K562 (cell line): ENCODE measurements around the gene LDLRAD3.

ENCODE experiments used
- BRCA1 ChIP-seq, 2 experiments: fragments of 450-650 bp in 1 of 2; sonication (generic) in 1 of 2; formaldehyde crosslinking in 1 of 2; IDR thresholded peaks; 2 replicates each; pipeline versions ENCODE4 v1.5.0 to v1.6.1; 2017 to 2020; ENCODE audit warnings: mild to moderate bottlenecking in 1 of 2, missing genetic modification reagents in 1 of 2
- EZH2 ChIP-seq: IDR thresholded peaks from 2 replicates; pipeline ENCODE4 v1.6.1; 2012; ENCODE audit warnings: low read depth, mild to moderate bottlenecking, inconsistent platforms, low read length, borderline replicate concordance
- FOXK1 ChIP-seq: sonication (generic); formaldehyde crosslinking; IDR thresholded peaks from 2 replicates; pipeline ENCODE4 v1.8.0; 2022; ENCODE audit warnings: missing genetic modification reagents, mild to moderate bottlenecking, borderline replicate concordance
- NR2C2 ChIP-seq, 2 experiments: fragments of 200-800 bp in 1 of 2; sonication (Bioruptor generic) in 1 of 2; sonication (generic) in 1 of 2; formaldehyde crosslinking in 1 of 2; IDR thresholded peaks; 2 replicates each; pipeline versions ENCODE4 v1.6.1 to v1.8.0; 2016 to 2022; ENCODE audit warnings: mild to moderate bottlenecking in 1 of 2, missing compliant biosample characterization in 1 of 2, missing genetic modification characterization in 1 of 2, missing genetic modification reagents in 1 of 2
- PBX2 ChIP-seq, 2 experiments: IDR thresholded peaks in 1 of 2; conservative IDR thresholded peaks in 1 of 2; 2 replicates each; pipeline ENCODE4 v1.6.1; 2016; ENCODE audit warnings: low read depth in 2 of 2, mild to moderate bottlenecking in 1 of 2, missing compliant biosample characterization in 1 of 2, missing genetic modification characterization in 1 of 2, moderate library complexity in 1 of 2
- RBBP5 ChIP-seq: fragments of 200-600 bp; sonication (generic); IDR thresholded peaks from 2 replicates; pipeline ENCODE4 v1.6.1; 2012; ENCODE audit warnings: borderline replicate concordance, mild to moderate bottlenecking, low read length, control low read depth, inconsistent platforms; ENCODE audit not compliant: insufficient read depth, poor library complexity, severe bottlenecking
- SIX5 ChIP-seq, 2 experiments: IDR thresholded peaks; 2 replicates each; pipeline ENCODE4 v1.6.1; 2011; ENCODE audit warnings: low read length in 2 of 2, borderline replicate concordance in 1 of 2, low read depth in 1 of 2, mild to moderate bottlenecking in 1 of 2, moderate library complexity in 1 of 2; ENCODE audit not compliant: insufficient read depth in 1 of 2
- STAT5A ChIP-seq: IDR thresholded peaks from 2 replicates; pipeline ENCODE4 v1.6.1; 2012; ENCODE audit warnings: low read length, inconsistent platforms, borderline replicate concordance
- YY1 ChIP-seq, 3 experiments: IDR thresholded peaks; 2 replicates each; pipeline ENCODE4 v1.6.1; 2011; ENCODE audit warnings: low read length in 2 of 3, mild to moderate bottlenecking in 2 of 3, moderate library complexity in 2 of 3, borderline replicate concordance in 1 of 3, control low read depth in 1 of 3, low read depth in 1 of 3; ENCODE audit not compliant: insufficient read depth in 3 of 3, insufficient replicate concordance in 2 of 3, control insufficient read depth in 1 of 3, insufficient read length in 1 of 3; ENCODE audit errors: extremely low read depth in 1 of 3
- ZNF121 ChIP-seq: sonication (generic); formaldehyde crosslinking; conservative IDR thresholded peaks from 2 replicates; pipeline ENCODE4 v1.8.0; 2022; ENCODE audit warnings: missing genetic modification reagents
- ZZZ3 ChIP-seq: fragments of 450-650 bp; IDR thresholded peaks from 2 replicates; pipeline ENCODE4 v1.6.1; 2016; ENCODE audit warnings: antibody characterized with exemption, mild to moderate bottlenecking, moderate library complexity
- TF ChIP-seq, protein P1 (sequence below), 3 experiments: IDR thresholded peaks in 2 of 3; conservative IDR thresholded peaks in 1 of 3; 2 replicates each; pipeline ENCODE4 v1.5.1; 2011 to 2012; ENCODE audit warnings: low read length in 3 of 3, mild to moderate bottlenecking in 3 of 3, control low read depth in 2 of 3, improper control_type of control experiment in 1 of 3, inconsistent platforms in 1 of 3, low read depth in 1 of 3, mixed read lengths in 1 of 3, moderate library complexity in 1 of 3; ENCODE audit not compliant: insufficient read depth in 2 of 3

- TF ChIP-seq RBBP5 (no peak), STAT5A (no peak), PBX2 (CRISPR knock-in tag; IDR thresholded peaks at IDR 0.05; ENCODE audit: low read depth) (no peak), PBX2 (tag; conservative IDR thresholded peaks at IDR 0.05; ENCODE audit: low read depth) (no peak), YY1 (IDR thresholded peaks at IDR 0.05; ENCODE audit: borderline replicate concordance in 1 of 3, control insufficient read depth in 1 of 3, extremely low read depth in 1 of 3, insufficient read depth in 3 of 3, insufficient read length in 1 of 3, insufficient replicate concordance in 2 of 3, low read depth in 1 of 3, low read length in 2 of 3) (no peak), NR2C2 (CRISPR knock-in tag; IDR thresholded peaks at IDR 0.05) (no peak), NR2C2 (tag; IDR thresholded peaks at IDR 0.05) (no peak), BRCA1 (IDR thresholded peaks at IDR 0.05) (no peak), BRCA1 (CRISPR knock-in tag; IDR thresholded peaks at IDR 0.05) (no peak), SIX5 (IDR thresholded peaks at IDR 0.05; ENCODE audit: borderline replicate concordance in 1 of 2, insufficient read depth in 1 of 2, low read depth in 1 of 2, low read length in 2 of 2) (no peak), ZNF121 (CRISPR knock-in tag) (no peak), EZH2 (no peak), ZZZ3 (no peak), FOXK1 (no peak)
- TF ChIP-seq, protein P1, sequence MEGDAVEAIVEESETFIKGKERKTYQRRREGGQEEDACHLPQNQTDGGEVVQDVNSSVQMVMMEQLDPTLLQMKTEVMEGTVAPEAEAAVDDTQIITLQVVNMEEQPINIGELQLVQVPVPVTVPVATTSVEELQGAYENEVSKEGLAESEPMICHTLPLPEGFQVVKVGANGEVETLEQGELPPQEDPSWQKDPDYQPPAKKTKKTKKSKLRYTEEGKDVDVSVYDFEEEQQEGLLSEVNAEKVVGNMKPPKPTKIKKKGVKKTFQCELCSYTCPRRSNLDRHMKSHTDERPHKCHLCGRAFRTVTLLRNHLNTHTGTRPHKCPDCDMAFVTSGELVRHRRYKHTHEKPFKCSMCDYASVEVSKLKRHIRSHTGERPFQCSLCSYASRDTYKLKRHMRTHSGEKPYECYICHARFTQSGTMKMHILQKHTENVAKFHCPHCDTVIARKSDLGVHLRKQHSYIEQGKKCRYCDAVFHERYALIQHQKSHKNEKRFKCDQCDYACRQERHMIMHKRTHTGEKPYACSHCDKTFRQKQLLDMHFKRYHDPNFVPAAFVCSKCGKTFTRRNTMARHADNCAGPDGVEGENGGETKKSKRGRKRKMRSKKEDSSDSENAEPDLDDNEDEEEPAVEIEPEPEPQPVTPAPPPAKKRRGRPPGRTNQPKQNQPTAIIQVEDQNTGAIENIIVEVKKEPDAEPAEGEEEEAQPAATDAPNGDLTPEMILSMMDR (IDR thresholded peaks at IDR 0.05 in 2 of 3, conservative IDR thresholded peaks at IDR 0.05 in 1 of 3; ENCODE audit: insufficient read depth in 2 of 3, low read depth in 1 of 3, low read length in 3 of 3), result no peak
These were observed 146.1 kb downstream of the LDLRAD3 start for GRCh38 chr11:36089920-36090319.
